ENCODE results near the gene PXT1.

DNA sequence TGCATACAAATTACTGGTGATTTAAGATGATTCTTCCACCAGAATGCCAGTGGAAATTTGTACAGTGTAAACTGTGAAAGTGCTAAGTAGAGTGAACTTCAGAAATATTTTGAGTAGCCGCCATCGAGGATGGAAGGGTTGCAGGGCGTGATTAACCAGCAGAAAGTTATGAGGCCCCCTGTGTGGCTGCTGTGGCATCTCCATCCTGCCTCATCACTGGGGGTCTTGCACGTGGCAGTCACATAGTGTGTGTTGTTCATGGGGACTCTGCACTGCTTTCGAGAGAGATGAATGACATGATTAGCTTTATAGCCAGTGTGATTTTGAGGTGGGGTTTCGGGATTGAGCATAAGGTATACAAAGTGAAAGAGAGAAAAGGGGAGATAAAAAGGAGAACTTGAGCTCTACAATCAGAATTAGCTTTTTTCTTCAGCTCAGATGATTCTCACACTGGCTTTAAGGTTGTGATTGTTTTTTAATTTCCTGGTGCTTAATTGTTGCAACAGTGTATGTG is 26.6 kb upstream of the PXT1 start:
- no peak for TF ChIP-seq CTCF (IDR thresholded peaks at IDR 0.05; ENCODE audit: insufficient read depth, low read length)
- no peak for TF ChIP-seq POLR2AphosphoS5 (IDR thresholded peaks at IDR 0.05; ENCODE audit: low read depth)
- TF ChIP-seq, protein P1, sequence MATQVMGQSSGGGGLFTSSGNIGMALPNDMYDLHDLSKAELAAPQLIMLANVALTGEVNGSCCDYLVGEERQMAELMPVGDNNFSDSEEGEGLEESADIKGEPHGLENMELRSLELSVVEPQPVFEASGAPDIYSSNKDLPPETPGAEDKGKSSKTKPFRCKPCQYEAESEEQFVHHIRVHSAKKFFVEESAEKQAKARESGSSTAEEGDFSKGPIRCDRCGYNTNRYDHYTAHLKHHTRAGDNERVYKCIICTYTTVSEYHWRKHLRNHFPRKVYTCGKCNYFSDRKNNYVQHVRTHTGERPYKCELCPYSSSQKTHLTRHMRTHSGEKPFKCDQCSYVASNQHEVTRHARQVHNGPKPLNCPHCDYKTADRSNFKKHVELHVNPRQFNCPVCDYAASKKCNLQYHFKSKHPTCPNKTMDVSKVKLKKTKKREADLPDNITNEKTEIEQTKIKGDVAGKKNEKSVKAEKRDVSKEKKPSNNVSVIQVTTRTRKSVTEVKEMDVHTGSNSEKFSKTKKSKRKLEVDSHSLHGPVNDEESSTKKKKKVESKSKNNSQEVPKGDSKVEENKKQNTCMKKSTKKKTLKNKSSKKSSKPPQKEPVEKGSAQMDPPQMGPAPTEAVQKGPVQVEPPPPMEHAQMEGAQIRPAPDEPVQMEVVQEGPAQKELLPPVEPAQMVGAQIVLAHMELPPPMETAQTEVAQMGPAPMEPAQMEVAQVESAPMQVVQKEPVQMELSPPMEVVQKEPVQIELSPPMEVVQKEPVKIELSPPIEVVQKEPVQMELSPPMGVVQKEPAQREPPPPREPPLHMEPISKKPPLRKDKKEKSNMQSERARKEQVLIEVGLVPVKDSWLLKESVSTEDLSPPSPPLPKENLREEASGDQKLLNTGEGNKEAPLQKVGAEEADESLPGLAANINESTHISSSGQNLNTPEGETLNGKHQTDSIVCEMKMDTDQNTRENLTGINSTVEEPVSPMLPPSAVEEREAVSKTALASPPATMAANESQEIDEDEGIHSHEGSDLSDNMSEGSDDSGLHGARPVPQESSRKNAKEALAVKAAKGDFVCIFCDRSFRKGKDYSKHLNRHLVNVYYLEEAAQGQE (IDR thresholded peaks at IDR 0.05; ENCODE audit: insufficient replicate concordance, low read depth), result no peak
- TF ChIP-seq SPI1 (IDR thresholded peaks at IDR 0.05; ENCODE audit: borderline replicate concordance, low read depth), result no peak
- TF ChIP-seq GABPA (IDR thresholded peaks at IDR 0.05; ENCODE audit: low read depth), result no peak
